ENCODE data around the gene CNOT1.

- TF ChIP-seq CTCF (IDR thresholded peaks at IDR 0.05; ENCODE audit: low read depth, low read length, missing input control) (no peak), MAX (IDR thresholded peaks at IDR 0.05) (no peak), ATF3 (IDR thresholded peaks at IDR 0.05) (no peak), NR2F2 (IDR thresholded peaks at IDR 0.05) (no peak), REST (IDR thresholded peaks at IDR 0.05) (no peak), YY1 (IDR thresholded peaks at IDR 0.05) (no peak), GABPA (IDR thresholded peaks at IDR 0.05 in 1 of 2, conservative IDR thresholded peaks at IDR 0.05 in 1 of 2) (no peak), EGR1 (IDR thresholded peaks at IDR 0.05; ENCODE audit: low read depth in 2 of 2) (no peak), SP1 (IDR thresholded peaks at IDR 0.05) (no peak), TAF1 (conservative IDR thresholded peaks at IDR 0.05) (no peak), FOXA1 (IDR thresholded peaks at IDR 0.05) (no peak), ZBTB33 (IDR thresholded peaks at IDR 0.05) (no peak)
Measured at GRCh38 chr16:58503166-58503862, 126.3 kb downstream of the CNOT1 start.

Measured in liver (tissue), 3 donors.